Measurements from ENCODE around the gene PTCD2.

DNA sequence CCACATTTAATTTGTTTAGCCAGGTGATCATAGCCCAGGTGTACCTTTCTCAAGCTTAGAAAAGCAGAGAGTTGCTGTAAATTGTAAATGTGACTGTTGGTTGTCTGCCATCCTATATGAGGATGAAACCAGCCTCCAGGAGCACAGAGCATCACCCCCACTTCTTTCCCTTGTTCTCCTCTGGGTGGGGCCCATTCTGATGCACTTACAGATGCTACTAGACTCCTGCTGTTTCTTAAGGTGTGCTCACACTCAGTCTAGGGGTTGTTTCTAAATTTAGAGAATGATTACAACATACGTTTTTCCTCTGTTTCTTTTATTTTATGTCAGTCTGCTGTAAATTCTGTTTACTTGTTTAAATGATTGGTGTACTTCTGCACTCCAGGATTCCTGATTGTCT lies 10.5 kb downstream of the PTCD2 start:
- no peak for TF ChIP-seq POLR2AphosphoS5 (IDR thresholded peaks at IDR 0.05; ENCODE audit: insufficient read depth in 1 of 2, low read depth in 1 of 2)
- TF ChIP-seq, protein P1, sequence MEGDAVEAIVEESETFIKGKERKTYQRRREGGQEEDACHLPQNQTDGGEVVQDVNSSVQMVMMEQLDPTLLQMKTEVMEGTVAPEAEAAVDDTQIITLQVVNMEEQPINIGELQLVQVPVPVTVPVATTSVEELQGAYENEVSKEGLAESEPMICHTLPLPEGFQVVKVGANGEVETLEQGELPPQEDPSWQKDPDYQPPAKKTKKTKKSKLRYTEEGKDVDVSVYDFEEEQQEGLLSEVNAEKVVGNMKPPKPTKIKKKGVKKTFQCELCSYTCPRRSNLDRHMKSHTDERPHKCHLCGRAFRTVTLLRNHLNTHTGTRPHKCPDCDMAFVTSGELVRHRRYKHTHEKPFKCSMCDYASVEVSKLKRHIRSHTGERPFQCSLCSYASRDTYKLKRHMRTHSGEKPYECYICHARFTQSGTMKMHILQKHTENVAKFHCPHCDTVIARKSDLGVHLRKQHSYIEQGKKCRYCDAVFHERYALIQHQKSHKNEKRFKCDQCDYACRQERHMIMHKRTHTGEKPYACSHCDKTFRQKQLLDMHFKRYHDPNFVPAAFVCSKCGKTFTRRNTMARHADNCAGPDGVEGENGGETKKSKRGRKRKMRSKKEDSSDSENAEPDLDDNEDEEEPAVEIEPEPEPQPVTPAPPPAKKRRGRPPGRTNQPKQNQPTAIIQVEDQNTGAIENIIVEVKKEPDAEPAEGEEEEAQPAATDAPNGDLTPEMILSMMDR (IDR thresholded peaks at IDR 0.05) = no peak
